Prostate gland (tissue), 2 donors: ENCODE results near the gene CCDC81. TPM values are rescaled to one million over a fixed set of nuclear protein-coding genes. Genes with fewer than 3 reads are reported as not detected.

Experiments
- DNase-seq: peaks from one replicate; pipeline ENCODE4 v3.0.0-alpha.2; 2019; ENCODE audit warnings: low spot score
- H3K27ac ChIP-seq, 2 donors: fragments of 200-600 bp; sonication (generic); 2 replicates each; pipeline ENCODE4 v1.5.1; 2017 to 2019
- H3K27me3 ChIP-seq: fragments of 200-600 bp; sonication (generic); replicated peaks from 2 replicates; pipeline ENCODE4 v1.5.1; 2019; ENCODE audit not compliant: insufficient read depth
- H3K36me3 ChIP-seq, 2 donors: fragments of 200-600 bp; sonication (generic); 1 replicate in 1 of 2; 2 replicates in 1 of 2; pipeline versions ENCODE4 v1.5.1 to v1.8.1; 2017 to 2019
- H3K4me1 ChIP-seq: fragments of 200-600 bp; sonication (generic); replicated peaks from 2 replicates; pipeline ENCODE4 v1.5.1; 2019
- H3K4me3 ChIP-seq, 2 donors: fragments of 200-600 bp; sonication (generic); 2 replicates each; pipeline ENCODE4 v1.5.1; 2017 to 2019
- H3K9me3 ChIP-seq: fragments of 200-600 bp; sonication (generic); 2 replicates; pipeline ENCODE4 v1.5.1; 2017
- POLR2A ChIP-seq: fragments of 450-650 bp; IDR thresholded peaks from one replicate; pipeline ENCODE4 v1.6.1; 2016; ENCODE audit warnings: antibody characterized with exemption, mild to moderate bottlenecking
- POLR2AphosphoS5 ChIP-seq: sonication (generic); formaldehyde crosslinking; IDR thresholded peaks from one replicate; pipeline ENCODE4 v1.6.1; 2017; ENCODE audit warnings: antibody characterized with exemption
- WGBS: methylation state at CpG from one replicate; pipeline ENCODE4 v1.1.5; 2018; 5-methylcytosine and 5-hydroxymethylcytosine counted together
- intact Hi-C: fragments of 100-400 bp; cut with DNase I; formaldehyde crosslinking; loops from one replicate; pipeline ENCODE4 v1.14.2; 2022
- total RNA-seq, 2 donors: library from RNA; depleted of rRNA; stranded (reverse); fragments of >200 nt; gene quantifications; one replicate each; pipeline ENCODE4 v1.1.0, GENCODE V29; 2016
- TF ChIP-seq, protein P1 (sequence below), 4 experiments: fragments of 200-600 bp in 2 of 4; fragments of 450-650 bp in 2 of 4; sonication (generic) in 2 of 4; IDR thresholded peaks; 1 replicate in 3 of 4; 2 replicates in 1 of 4; pipeline ENCODE4 v1.5.1; 2016 to 2019; ENCODE audit warnings: antibody characterized with exemption in 4 of 4, mild to moderate bottlenecking in 2 of 4, moderate library complexity in 2 of 4

CCDC81 gene
- total RNA-seq, 2 donors from 2014 or later, result 0.17 to 1.2 TPM

DNA sequence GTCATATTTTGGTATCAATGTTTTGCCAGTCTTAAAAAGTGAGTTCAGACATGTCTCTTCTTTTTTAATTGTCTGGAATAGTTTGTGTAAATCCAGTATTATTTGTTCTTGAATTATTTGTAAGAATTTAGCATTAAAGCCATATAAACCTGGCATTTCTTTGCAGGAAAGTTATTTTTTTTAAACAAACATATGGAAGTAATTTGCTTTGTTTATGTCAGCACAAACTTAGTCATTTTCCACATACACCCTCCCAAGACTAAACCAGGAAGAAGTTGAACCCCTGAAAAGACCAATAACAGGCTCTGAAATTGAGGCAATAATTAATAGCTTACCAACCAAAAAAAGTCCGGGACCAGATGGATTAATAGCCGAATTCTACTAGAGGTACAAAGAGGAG, 9.1 kb upstream of the CCDC81 start:
- Histone ChIP-seq H3K4me3 (no peak overlapping the region), H3K9me3 (no peaks in the 10 kb centered on the region), H3K36me3 (no peaks in the 10 kb centered on the region), H3K27ac (no peak overlapping the region), H3K27me3 (no peaks in the 10 kb centered on the region), H3K4me1 (no peaks in the 10 kb centered on the region)
- 91% methylated on average over 2 of the region's 2 CpGs for WGBS
- no peak for DNase-seq
- intact Hi-C loops, result no loop called here
- TF ChIP-seq POLR2A (no peak), POLR2AphosphoS5 (no peak)
- TF ChIP-seq, protein P1, sequence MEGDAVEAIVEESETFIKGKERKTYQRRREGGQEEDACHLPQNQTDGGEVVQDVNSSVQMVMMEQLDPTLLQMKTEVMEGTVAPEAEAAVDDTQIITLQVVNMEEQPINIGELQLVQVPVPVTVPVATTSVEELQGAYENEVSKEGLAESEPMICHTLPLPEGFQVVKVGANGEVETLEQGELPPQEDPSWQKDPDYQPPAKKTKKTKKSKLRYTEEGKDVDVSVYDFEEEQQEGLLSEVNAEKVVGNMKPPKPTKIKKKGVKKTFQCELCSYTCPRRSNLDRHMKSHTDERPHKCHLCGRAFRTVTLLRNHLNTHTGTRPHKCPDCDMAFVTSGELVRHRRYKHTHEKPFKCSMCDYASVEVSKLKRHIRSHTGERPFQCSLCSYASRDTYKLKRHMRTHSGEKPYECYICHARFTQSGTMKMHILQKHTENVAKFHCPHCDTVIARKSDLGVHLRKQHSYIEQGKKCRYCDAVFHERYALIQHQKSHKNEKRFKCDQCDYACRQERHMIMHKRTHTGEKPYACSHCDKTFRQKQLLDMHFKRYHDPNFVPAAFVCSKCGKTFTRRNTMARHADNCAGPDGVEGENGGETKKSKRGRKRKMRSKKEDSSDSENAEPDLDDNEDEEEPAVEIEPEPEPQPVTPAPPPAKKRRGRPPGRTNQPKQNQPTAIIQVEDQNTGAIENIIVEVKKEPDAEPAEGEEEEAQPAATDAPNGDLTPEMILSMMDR (IDR thresholded peaks at IDR 0.05), result no peak

GRCh38 chr11:86369668-86370067, 5.0 kb upstream of the CCDC81 start:
- intact Hi-C loops, result no loop called here
- Histone ChIP-seq H3K9me3 (no peaks in the 10 kb centered on the region), H3K36me3 (no peaks in the 10 kb centered on the region), H3K27me3 (no peaks in the 10 kb centered on the region), H3K4me3 (no peak overlapping the region), H3K4me1 (no peaks in the 10 kb centered on the region), H3K27ac (no peak overlapping the region)
- no peak for DNase-seq
- WGBS, result 91% methylated on average over 7 of the region's 7 CpGs
- TF ChIP-seq POLR2AphosphoS5, result no peak
- no peak for TF ChIP-seq POLR2A
- TF ChIP-seq, protein P1 (IDR thresholded peaks at IDR 0.05), result no peak

DNA sequence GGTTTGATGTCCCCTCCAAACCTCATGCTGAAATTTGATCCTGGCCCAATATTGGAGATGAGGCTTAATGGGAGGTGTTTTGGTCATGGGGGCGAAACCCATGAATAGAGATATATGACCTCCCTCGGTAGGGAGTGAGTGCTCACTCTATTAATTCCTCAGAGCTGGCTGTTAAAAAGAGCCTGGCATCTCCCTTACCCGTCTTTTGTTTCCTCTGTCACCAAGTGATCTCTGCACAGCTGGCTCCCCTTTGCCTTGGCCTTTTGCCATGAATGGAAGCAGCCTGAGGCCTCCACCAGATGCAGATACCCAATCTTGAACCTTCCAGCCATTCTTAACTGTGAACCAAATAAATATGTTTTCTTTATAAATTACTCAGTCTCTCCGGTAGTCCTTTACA, 4.5 kb upstream of the CCDC81 start:
- 85% methylated on average over 4 of the region's 4 CpGs for WGBS
- Histone ChIP-seq H3K36me3 (no peaks in the 10 kb centered on the region), H3K4me1 (no peaks in the 10 kb centered on the region), H3K27me3 (no peaks in the 10 kb centered on the region), H3K9me3 (no peaks in the 10 kb centered on the region), H3K27ac (no peak overlapping the region), H3K4me3 (no peak overlapping the region)
- TF ChIP-seq POLR2AphosphoS5 (no peak), POLR2A (no peak)
- TF ChIP-seq, protein P1 (IDR thresholded peaks at IDR 0.05), result no peak
- intact Hi-C loops, result no loop called here
- no peak for DNase-seq

DNA sequence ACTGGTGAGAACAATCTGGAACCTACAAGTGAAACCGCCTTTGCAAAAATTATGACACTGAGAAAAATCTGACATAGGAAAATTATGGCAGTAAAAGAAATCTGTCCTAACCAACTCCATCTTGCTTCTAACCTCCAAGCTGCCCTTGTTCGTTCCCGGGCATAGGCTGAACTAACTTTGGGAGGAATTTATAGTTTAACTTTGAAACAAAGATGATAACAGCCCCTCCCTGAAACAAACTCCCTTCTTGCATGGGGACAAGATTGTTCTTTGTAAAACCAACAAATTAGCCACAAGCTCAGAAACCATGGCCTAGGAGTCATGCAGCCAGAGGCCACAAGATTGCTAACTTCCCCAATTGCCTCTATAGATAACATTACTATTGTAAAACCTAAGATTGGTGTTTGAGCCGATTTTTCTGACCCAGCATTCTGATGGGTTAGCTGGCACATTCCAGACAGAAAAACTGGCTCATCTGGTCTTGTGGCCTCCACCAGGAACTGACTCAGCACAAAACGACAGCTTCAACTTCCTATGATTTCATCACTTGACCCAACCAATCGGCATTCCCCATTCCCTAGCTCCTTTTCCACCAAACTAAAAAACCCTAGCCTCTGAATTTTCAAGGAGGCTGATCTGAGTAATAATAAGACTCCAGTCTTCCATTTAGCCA, 3.6 kb upstream of the CCDC81 start:
- no peak for TF ChIP-seq POLR2A
- TF ChIP-seq, protein P1 (IDR thresholded peaks at IDR 0.05), result no peak
- TF ChIP-seq POLR2AphosphoS5, result peak; percentile 29
- WGBS, result 76% methylated on average over 6 of the region's 6 CpGs
- no peaks in the 10 kb centered on the region for H3K4me1 ChIP-seq
- H3K9me3 ChIP-seq, result no peaks in the 10 kb centered on the region
- no peak overlapping the region for H3K4me3 ChIP-seq
- no peaks in the 10 kb centered on the region for H3K27me3 ChIP-seq
- peak; percentile 24 for DNase-seq
- intact Hi-C loops, result no loop called here
- no peaks in the 10 kb centered on the region for H3K36me3 ChIP-seq
- no peak overlapping the region for H3K27ac ChIP-seq

GRCh38 chr11:86372041-86372440, 2.6 kb upstream of the CCDC81 start:
- no peaks in the 10 kb centered on the region for H3K4me1 ChIP-seq
- H3K36me3 ChIP-seq, result no peaks in the 10 kb centered on the region
- H3K9me3 ChIP-seq, result no peaks in the 10 kb centered on the region
- 76% methylated on average over 1 of the region's 1 CpG for WGBS
- intact Hi-C loops, result no loop called here
- H3K4me3 ChIP-seq, result no peak overlapping the region
- H3K27ac ChIP-seq, result no peak overlapping the region
- DNase-seq, result no peak
- no peaks in the 10 kb centered on the region for H3K27me3 ChIP-seq
- TF ChIP-seq POLR2A (no peak), POLR2AphosphoS5 (no peak)
- TF ChIP-seq, protein P1 (IDR thresholded peaks at IDR 0.05), result no peak
